ENCODE measurements around the gene PHLDB3.
A peak's percentile ranks its signal among the peaks of the same experiment; 100 is the strongest.

PHLDB3 gene

DNA sequence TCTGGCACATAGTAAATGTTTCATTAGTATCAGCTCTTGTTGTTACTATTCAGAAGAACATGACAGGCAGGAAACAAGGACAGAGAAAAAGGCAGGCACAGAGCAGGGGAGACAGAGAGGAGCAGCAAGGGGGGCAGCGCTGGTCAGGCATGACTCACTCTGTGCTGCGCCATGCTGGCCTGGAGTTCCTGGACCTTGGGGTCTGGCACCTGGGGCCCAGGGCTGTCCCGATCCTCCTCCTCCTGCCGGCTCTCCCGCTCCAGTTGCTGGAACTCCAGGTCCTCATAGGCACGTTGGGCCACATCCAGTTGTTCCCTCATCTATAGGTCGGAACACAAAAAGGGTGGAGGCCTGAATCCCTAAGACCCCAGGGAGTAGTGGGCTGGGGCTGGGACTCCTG lies 7.6 kb downstream of the PHLDB3 start:
- DNase-seq: no peak

DNA sequence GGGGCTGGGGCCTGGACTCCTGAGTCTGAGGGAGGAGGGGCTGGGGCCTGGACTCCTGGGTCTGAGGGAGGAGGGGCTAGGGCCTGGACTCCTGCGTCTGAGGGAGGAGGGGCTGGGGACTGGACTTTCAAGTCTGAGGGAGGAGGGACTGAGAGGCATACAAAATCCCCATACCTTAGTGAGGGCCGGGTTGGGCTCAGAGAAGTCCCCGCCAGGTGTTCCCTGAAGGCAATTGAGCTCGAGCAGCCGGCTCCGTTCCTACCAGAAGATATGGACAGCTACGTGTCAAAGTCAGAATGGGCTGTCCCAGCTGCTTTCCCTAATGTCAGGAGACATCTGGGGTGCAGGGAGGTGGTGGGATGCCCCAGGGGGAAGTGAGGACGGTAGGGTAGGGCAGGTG lies 9.5 kb downstream of the PHLDB3 start:
- DNase-seq: no peak

GRCh38 chr19:43490759-43491158 lies 13.8 kb downstream of the PHLDB3 start:
- DNase-seq: no peak

DNA sequence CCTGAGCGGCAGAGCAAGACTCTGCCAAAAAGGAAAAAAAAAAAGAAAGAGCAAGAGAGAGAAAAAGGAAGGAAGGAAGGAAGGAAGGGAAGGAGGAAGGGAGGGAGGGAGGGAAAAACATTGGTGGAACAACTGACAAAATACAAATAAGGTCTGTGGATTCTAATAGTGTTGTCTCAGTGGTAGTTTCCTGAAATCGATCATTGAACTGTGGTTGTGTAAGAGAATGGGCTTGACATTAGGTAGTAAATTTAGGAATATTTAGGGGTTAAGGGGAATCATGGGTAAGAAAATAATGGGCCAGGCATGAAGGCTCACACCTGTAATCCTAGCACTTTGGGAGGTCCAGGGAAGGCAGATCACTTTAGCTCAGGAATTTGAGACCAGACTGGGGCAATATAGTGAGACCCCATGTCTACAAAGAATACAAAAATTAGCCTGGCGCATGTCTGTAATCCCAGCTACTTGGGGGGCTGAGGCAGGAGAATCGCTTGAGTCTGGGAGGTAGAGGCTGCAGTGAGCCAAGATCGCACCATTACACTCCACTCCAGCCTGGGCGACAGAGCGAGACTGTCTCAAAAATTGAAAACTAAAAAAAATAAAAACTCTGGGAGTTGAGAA lies 14.5 kb downstream of the PHLDB3 start:
- no peak for DNase-seq

GRCh38 chr19:43489310-43489709 lies 15.2 kb downstream of the PHLDB3 start:
- no peak for DNase-seq

DNA sequence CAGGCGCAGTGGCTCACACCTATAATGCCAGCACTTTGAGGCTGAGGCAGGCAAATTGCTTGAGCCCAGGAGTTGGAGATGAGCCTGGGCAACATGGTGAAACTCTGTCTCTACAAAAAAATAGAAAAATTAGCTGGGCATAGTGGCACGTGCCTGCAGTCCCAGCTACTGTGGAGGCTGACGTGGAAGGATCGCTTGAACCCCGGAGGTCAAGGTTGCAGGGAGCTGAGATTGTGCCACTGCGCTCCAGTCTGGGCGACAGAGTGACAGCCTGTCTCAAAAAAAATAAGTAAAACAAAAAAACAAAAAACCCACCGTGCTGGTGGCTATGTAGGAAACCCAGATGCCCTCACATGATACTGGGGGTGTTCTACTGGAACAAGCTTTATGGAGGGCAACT lies 16.4 kb downstream of the PHLDB3 start:
- no peak for DNase-seq

DNA sequence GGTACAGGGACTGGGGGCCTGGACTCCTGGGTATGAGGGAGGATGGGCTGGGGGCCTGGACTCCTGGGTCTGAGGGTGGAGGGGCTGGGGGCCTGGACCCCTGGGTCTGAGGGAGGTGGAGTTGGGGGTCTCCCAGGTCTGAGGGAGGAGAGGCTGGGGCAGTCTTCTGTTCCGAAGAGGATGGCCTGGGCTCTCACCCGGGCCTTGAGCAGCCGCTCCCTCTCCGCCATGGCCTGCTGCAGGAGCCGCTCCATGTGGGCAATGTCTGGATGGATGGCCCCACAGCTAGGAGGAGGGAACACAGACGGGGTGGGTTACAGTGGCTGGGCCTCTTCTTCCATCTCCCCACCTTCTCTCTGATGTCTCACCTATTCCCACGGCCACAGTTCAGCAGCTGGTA lies 18.1 kb downstream of the PHLDB3 start:
- no peak for DNase-seq

- DNase-seq: no peak
Observed at GRCh38 chr19:43485951-43486350, 18.6 kb downstream of the PHLDB3 start.

GRCh38 chr19:43483281-43483680 lies 21.3 kb downstream of the PHLDB3 start:
- no peak for DNase-seq

- no peak for DNase-seq
Observed at GRCh38 chr19:43482193-43482592, 22.4 kb downstream of the PHLDB3 start.

DNA sequence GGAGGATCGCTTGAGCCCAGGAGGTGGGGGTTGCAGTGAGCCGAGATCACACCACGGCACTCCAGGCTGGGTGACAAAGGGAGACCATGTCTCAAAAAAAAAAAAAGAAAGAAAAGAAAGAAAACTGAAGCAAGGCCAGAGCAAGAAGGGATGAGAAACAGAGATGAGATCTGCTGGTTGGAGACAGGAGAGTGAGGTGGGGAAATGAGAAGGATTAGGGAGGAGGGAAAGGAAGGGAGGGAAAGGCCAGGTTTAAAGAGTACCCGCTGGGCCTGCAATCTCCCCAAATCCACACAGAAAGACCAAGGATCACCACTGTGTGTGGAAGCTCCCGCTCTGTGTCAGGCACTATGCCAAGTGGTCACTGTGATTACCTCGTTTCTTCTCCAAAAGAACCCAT lies 22.8 kb downstream of the PHLDB3 start:
- no peak for DNase-seq

DNA sequence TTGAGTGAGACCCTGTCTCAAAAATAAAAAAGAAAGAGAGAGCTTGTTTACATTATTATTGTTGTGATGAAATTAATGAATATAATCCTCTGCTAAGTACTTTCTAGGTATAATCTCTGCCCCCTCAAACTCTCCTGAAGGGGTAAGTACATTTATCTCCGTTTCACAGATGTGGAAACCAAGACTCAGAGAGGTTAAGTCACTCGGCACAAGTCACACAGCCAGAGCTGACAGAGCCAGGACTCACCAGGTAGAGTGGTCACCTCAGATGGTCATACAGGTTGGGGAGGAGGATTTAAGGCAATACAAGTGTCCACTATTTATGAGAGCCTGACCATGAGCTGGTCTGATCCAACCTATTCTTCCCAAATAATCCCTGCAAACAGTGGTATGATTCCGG lies 24.0 kb downstream of the PHLDB3 start:
- no peak for DNase-seq

DNA sequence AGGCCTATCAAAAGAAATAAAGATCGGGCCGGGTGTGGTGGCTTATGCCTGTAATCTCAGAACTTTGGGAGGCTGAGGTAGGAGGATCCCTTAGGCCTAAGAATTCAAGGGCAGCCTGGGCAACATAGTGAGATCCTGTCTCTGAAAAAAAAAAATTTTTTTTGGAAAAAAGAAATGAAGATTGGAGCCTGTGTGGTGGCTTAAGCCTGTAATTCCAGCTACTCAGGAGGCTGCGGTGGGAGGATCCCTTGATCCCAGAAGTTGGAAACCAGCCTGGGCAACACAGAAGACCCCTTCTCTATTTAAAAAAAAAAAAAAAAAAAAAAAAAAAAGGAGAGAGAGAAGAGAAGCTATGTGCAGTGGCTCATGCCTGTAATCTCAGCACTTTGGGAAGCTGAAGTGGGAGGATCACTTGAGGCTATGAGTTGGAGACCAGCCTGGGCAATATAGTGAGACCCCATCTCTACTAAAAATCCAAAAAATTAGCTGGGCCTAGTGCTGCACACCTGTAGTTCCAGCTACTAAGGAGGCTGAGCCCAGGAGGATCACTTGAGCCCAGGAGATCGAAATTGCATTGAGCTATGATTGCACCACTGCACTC lies 24.5 kb downstream of the PHLDB3 start:
- no peak for DNase-seq

- no peak for DNase-seq
Observed at GRCh38 chr19:43479226-43479625, 25.3 kb downstream of the PHLDB3 start.

- no peak for DNase-seq
Observed at GRCh38 chr19:43478323-43478722, 26.2 kb downstream of the PHLDB3 start.

DNA sequence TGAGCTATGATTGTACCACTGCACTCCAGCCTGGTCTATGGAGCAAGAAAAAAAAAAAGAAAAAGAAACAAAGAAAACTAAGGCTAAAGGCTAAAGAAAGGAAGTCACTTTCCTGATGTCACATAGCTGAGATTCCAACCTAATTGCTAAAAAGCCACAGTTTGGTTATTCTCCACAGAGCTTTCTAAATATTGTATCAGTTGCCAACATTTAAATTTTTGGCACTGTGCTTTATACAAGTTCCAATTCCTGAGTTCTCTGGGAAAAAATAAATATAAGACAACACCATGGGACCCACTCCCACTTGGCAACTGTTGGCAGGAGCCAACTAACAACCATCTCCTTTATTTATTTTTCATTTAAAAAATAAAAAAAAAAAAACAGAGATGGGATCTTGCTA lies 27.9 kb downstream of the PHLDB3 start:
- no peak for DNase-seq

DNA sequence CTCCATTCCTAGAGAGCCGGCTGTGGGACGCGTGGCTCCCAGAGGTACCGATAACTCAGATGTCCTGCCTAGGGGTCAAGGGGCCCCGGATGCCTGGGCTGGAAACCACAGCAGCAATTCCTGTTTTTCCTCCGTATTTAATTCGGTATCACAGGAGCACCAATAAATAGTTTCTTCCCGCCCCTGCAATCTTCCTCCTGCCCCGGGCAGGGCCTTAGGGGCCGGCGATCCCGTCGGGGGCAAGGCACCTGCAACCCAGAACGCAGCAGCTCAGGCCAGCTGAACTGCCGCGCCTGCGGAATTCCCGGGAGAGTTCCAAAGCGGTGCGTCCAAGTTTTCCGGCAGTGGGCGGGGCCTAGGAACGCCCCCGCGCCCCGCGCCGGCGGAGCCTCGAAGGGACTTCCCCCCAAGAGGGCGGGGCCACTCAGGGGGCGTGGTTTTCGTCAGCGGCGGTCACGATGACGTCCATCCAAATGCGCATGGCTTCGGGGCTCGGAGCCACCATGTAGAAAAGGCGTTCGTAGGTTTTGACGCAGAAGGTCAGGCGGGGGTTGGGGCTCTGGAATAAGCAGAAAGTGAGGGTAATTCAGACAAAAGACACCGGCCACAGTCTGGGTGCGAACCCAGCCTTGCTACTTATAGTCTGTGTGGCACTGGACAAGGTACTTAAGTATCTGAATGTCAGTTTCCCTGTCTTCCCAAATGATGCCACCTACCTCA lies 29.4 kb downstream of the PHLDB3 start:
- DNase-seq: peak; percentile 69

- no peak for DNase-seq
Observed at GRCh38 chr19:43474487-43474886, 30.1 kb downstream of the PHLDB3 start.

- no peak for DNase-seq
Observed at GRCh38 chr19:43471091-43471490, 33.5 kb downstream of the PHLDB3 start.

DNA sequence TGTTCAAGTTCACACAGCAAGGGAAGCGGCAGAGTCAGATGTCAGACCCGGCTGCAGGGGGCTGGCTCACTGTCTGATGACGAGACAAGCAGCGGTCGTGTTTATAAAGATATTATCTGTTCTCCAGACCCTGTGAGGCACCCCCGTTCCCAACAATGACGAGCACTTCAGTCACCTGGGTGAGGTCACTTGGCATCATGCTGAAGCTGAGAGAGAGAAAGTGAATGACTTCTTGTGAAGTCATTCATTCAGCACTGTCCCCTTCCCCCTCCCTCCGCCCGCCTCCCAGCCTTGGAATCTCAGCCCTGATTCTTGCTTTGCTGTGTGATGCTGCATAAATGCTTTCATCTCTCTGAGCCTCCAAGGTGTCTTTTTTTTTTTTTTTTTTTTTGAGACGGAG lies 34.3 kb downstream of the PHLDB3 start:
- DNase-seq: no peak

DNA sequence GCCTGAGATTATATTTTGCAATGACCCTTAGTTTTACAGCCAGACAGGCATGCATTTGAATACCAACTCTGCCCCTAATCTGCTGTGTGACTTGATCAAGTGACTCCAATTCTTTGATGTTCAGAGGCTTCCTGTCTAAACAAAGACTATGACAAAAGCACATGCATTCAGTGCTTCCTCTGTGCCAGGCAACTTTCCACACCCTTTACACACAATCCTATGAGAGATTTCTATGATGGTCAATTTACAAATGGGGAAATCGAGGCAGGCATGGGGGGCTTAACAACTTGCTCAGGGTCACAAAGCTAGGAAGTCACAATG lies 35.4 kb downstream of the PHLDB3 start:
- no peak for DNase-seq

DNA sequence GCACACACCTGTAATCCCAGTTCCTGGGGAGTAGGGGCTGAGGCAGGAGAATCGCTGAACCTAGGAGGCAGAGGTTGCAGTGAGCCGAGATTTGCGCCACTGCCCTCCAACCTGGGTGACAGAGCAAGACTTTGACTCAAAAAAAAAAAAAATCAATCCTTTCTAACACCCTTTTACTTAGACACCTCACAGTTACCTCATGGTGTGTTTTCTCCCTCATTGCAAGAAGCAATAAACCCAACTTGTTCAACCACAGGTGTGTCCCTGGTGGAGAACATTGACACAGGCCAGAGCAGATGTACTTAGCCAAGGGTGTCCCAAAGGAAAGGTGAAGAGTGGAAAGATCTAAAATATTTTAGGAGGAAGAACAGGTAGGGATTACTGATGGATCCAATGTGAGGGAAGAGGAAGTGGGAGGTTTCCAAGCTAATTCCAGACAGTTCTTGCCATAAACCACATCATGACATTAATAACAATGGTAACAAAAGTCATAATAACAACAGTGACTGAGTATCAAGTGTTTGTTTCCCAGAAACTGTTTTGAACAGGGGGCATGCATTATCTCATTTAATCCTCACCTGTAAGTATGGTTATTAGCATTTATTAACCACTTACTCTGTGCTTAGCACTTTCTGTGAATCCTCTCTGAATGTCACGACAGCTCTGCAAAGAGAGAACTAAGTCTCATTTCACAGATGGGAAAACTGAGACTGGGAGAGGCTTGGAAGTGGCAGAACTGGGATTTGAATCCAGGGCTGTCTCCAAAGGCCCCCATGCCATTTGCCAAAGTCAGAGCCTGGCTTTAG lies 36.0 kb downstream of the PHLDB3 start:
- no peak for DNase-seq

DNA sequence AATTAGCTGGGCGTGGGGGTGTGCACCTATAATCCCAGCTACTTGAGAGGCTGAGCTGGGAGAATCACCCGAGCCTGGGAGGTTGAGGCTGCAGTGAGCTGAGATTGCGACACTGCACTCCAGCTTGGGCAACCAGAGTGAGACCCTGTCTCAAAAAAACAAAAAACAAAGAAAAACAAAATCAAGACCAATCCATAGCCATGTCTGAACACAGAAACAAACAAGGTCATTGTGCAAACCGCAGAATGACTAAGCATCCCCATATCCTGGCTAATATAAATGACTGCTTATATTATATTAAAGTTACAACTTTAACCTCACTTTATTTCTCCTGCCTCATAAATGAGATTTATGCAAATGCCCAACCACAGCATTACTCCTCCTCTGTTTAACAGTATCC lies 36.8 kb downstream of the PHLDB3 start:
- DNase-seq: no peak

DNA sequence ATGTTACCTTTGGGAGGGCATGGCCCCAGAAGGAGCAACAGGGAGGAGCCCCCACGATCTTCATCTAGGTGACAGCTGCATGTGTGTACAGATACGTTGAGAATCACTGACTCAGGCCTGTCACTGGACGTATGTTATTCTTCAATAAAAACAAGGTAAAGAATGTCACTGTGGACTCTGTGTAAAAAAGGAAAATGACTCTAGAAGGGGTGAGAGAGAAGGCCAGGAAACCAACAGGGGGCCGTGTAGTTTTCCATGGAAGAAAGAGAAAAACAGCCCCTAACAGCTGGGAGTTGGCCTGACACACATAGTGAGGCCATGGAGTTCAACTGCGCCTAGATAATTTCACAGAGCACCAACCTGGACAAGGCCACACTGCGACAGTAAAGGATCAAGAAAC lies 37.3 kb downstream of the PHLDB3 start:
- DNase-seq: no peak
